K562 (cell line): ENCODE data around the gene CASKIN2. TPM values are rescaled to one million over a fixed set of nuclear protein-coding genes. Genes with fewer than 3 reads are reported as not detected.

ENCODE experiments used
- CREB3 ChIP-seq: fragments of 450-650 bp; conservative IDR thresholded peaks from 2 replicates; pipeline ENCODE4 v1.6.1; 2016; ENCODE audit warnings: missing genetic modification characterization, low read depth, mild to moderate bottlenecking, missing compliant biosample characterization, moderate library complexity
- CXXC5 ChIP-seq: fragments of 250-450 bp; sonication (Bioruptor Pico); IDR thresholded peaks from 2 replicates; pipeline ENCODE4 v1.8.0; 2022; ENCODE audit warnings: inconsistent platforms, mild to moderate bottlenecking, moderate library complexity
- FOXA1 ChIP-seq: fragments of 450-650 bp; IDR thresholded peaks from 2 replicates; pipeline ENCODE4 v1.6.1; 2016; ENCODE audit warnings: mild to moderate bottlenecking, borderline replicate concordance
- HMBOX1 ChIP-seq: sonication (generic); IDR thresholded peaks from 2 replicates; pipeline ENCODE4 v1.6.1; 2016
- KDM1A ChIP-seq, 2 experiments: fragments of 450-650 bp; IDR thresholded peaks; 2 replicates each; pipeline ENCODE4 v1.6.1; 2016; ENCODE audit warnings: mild to moderate bottlenecking in 2 of 2
- MYC ChIP-seq, 2 experiments: fragments of 250-450 bp in 1 of 2; sonication (Bioruptor Pico) in 1 of 2; IDR thresholded peaks; 2 replicates each; pipeline versions ENCODE4 v1.5.1 to v1.6.1; 2012 to 2021; ENCODE audit warnings: low read depth in 2 of 2, borderline replicate concordance in 1 of 2, improper control_type of control experiment in 1 of 2, low read length in 1 of 2, mild to moderate bottlenecking in 1 of 2, moderate library complexity in 1 of 2
- NCOA4 ChIP-seq: fragments of 450-650 bp; IDR thresholded peaks from 2 replicates; pipeline ENCODE4 v1.6.1; 2018; ENCODE audit warnings: mild to moderate bottlenecking; ENCODE audit not compliant: partially characterized antibody
- NRF1 ChIP-seq, 2 experiments: fragments of 450-650 bp; IDR thresholded peaks in 1 of 2; conservative IDR thresholded peaks in 1 of 2; 2 replicates each; pipeline ENCODE4 v1.6.1; 2014; ENCODE audit warnings: mild to moderate bottlenecking in 2 of 2
- POLR3G ChIP-seq: IDR thresholded peaks from 2 replicates; pipeline ENCODE4 v1.6.1; 2011; ENCODE audit not compliant: insufficient read length, insufficient replicate concordance; ENCODE audit errors: extremely low read depth
- POU5F1 ChIP-seq: fragments of 150-350 bp; IDR thresholded peaks from 2 replicates; pipeline ENCODE4 v1.6.1; 2014; ENCODE audit warnings: borderline replicate concordance, low read length, low read depth, mild to moderate bottlenecking; ENCODE audit not compliant: partially characterized antibody
- PREB ChIP-seq: sonication (generic); formaldehyde crosslinking; IDR thresholded peaks from 2 replicates; pipeline ENCODE4 v1.8.1; 2023; ENCODE audit warnings: mild to moderate bottlenecking, missing genetic modification reagents
- PRMT5 ChIP-seq: sonication (generic); formaldehyde crosslinking; IDR thresholded peaks from 2 replicates; pipeline ENCODE4 v1.5.0; 2020; ENCODE audit warnings: missing genetic modification reagents
- PTBP1 ChIP-seq: fragments of 200-400 bp; formaldehyde crosslinking; IDR thresholded peaks from 2 replicates; pipeline ENCODE4 v1.6.1; 2017; ENCODE audit warnings: low read depth, low read length
- TCF15 ChIP-seq: fragments of 250-450 bp; sonication (Bioruptor Pico); IDR thresholded peaks from 2 replicates; pipeline ENCODE4 v1.8.0; 2022; ENCODE audit warnings: moderate library complexity, mild to moderate bottlenecking, inconsistent platforms
- ZBTB11 ChIP-seq, 3 experiments: fragments of 200-800 bp in 1 of 3; fragments of 250-450 bp in 1 of 3; fragments of 450-650 bp in 1 of 3; sonication (Bioruptor Pico) in 1 of 3; sonication (Bioruptor generic) in 1 of 3; formaldehyde crosslinking in 1 of 3; IDR thresholded peaks; 2 replicates each; pipeline versions ENCODE4 v1.6.1 to v1.8.0; 2016 to 2022; ENCODE audit warnings: mild to moderate bottlenecking in 2 of 3, missing genetic modification characterization in 2 of 3, missing compliant biosample characterization in 1 of 3, moderate library complexity in 1 of 3
- ZC3H8 ChIP-seq: fragments of 450-650 bp; IDR thresholded peaks from 2 replicates; pipeline ENCODE4 v1.6.1; 2017
- ZNF384 ChIP-seq: IDR thresholded peaks from 2 replicates; pipeline ENCODE4 v1.6.1; 2012; ENCODE audit warnings: low read depth, low read length, improper control_type of control experiment
- ZNF707 ChIP-seq: fragments of 250-450 bp; sonication (Bioruptor Pico); conservative IDR thresholded peaks from 2 replicates; pipeline ENCODE4 v1.8.0; 2022; ENCODE audit warnings: inconsistent platforms, mild to moderate bottlenecking, moderate library complexity
- polyA plus RNA-seq, 8 experiments: library from polyadenylated mRNA; depleted of rRNA in 4 of 8; stranded (reverse) in 5 of 8; unstranded in 3 of 8; fragments of >200 nt; fragmentation: Nextera tagmentation in 2 of 8; fragmentation: Illumina TruSeq in 1 of 8; extraction: Ambion mirVana in 2 of 8; extraction: Trizol in 1 of 8; gene quantifications; 2 replicates each; pipeline versions ENCODE4 v1.2.1 to v1.2.3, GENCODE V29; 2011 to 2014; ENCODE audit warnings: inconsistent platforms in 1 of 8, missing spikeins in 1 of 8
- total RNA-seq, 7 experiments: library from RNA; depleted of rRNA in 6 of 7; stranded (reverse); fragments of >200 nt in 6 of 7; fragmentation: Illumina TruSeq in 2 of 7; extraction: Trizol in 2 of 7; gene quantifications; 2 replicates each; pipeline versions ENCODE4 v1.2.1 to v1.2.3, GENCODE V29; 2011 to 2021; ENCODE audit warnings: low replicate concordance in 1 of 7

Gene CASKIN2
- total and polyA plus RNA-seq, 9 of the 15 experiments (the other 6 are each of a cell fraction or from before 2014, with no cell fraction given) = 0.01 to 12.2 (median 2.1) TPM

- TF ChIP-seq ZBTB11 (CRISPR knock-in tag; IDR thresholded peaks at IDR 0.05) (peak in 1 of 3 experiments; percentile 83; a peak in 3 of 6 replicates), TCF15 (CRISPR knock-in tag) (no peak), FOXA1 (no peak), KDM1A (IDR thresholded peaks at IDR 0.05) (no peak), ZNF384 (no peak), POU5F1 (no peak), CXXC5 (CRISPR knock-in tag) (peak; percentile 77), POLR3G (no peak), ZC3H8 (no peak), MYC (IDR thresholded peaks at IDR 0.05; ENCODE audit: low read depth, low read length) (peak; percentile 53; the same call in 1 of the 2 replicates), MYC (CRISPR knock-in tag; IDR thresholded peaks at IDR 0.05; ENCODE audit: borderline replicate concordance, low read depth) (no peak), CREB3 (tag) (no peak), PRMT5 (no peak), ZNF707 (CRISPR knock-in tag) (no peak), NRF1 (conservative IDR thresholded peaks at IDR 0.05 in 1 of 2, IDR thresholded peaks at IDR 0.05 in 1 of 2) (peak in 1 of 2 experiments; percentile 26; a peak in 1 of 4 replicates), HMBOX1 (no peak), PTBP1 (no peak), NCOA4 (no peak), PREB (CRISPR knock-in tag) (no peak)
Measured at GRCh38 chr17:75516255-75516618, 900 bp upstream of the CASKIN2 start, which contains the start of gene TSEN54 (continued).
